Measurements from ENCODE around the gene VANGL2.

GRCh38 chr1:160367516-160367900, 32.9 kb upstream of the VANGL2 start:
- TF ChIP-seq CTCF (conservative IDR thresholded peaks at IDR 0.05; ENCODE audit: low read depth in 2 of 2), result no peak
- TF ChIP-seq ZNF331 (CRISPR knock-in tag; IDR thresholded peaks at IDR 0.05; ENCODE audit: low read depth), result no peak
- no peak for TF ChIP-seq POLR2AphosphoS5 (IDR thresholded peaks at IDR 0.05; ENCODE audit: low read depth)
- no peak for TF ChIP-seq CREB1 (CRISPR knock-in tag; IDR thresholded peaks at IDR 0.05; ENCODE audit: low read depth)
- no peak for TF ChIP-seq EZH2 (IDR thresholded peaks at IDR 0.05; ENCODE audit: low read depth, unreplicated experiment)
- TF ChIP-seq JUNB (IDR thresholded peaks at IDR 0.05; ENCODE audit: unreplicated experiment), result no peak
- TF ChIP-seq ETS1 (IDR thresholded peaks at IDR 0.05), result no peak
- no peak for TF ChIP-seq EZH2phosphoT487 (IDR thresholded peaks at IDR 0.05; ENCODE audit: unreplicated experiment)
- no peak for TF ChIP-seq REST (IDR thresholded peaks at IDR 0.05; ENCODE audit: unreplicated experiment)
- TF ChIP-seq ZNF114 (CRISPR knock-in tag; IDR thresholded peaks at IDR 0.05), result no peak
- no peak for TF ChIP-seq NANOG (IDR thresholded peaks at IDR 0.05; ENCODE audit: borderline replicate concordance)
- TF ChIP-seq STAT1 (IDR thresholded peaks at IDR 0.05; ENCODE audit: unreplicated experiment), result no peak

All from GM23338 (cell line).